Right atrium auricular region (tissue), 2 donors: ENCODE results near the gene SPRTN. TPM values are rescaled to one million over a fixed set of nuclear protein-coding genes. Genes with fewer than 3 reads are reported as not detected.

Experiments
- DNase-seq: peaks from one replicate; pipeline ENCODE4 v3.0.0-alpha.2; 2019; ENCODE audit warnings: low spot score
- H3K27ac ChIP-seq, 2 donors: fragments of 200-600 bp; sonication (generic); 1 replicate in 1 of 2; 2 replicates in 1 of 2; pipeline ENCODE4 v1.5.1; 2016 to 2019
- H3K27me3 ChIP-seq, 2 donors: fragments of 200-600 bp; sonication (generic); one replicate each; pipeline versions ENCODE4 v1.5.1 to v1.6.0; 2017 to 2019
- H3K36me3 ChIP-seq: fragments of 200-600 bp; sonication (generic); one replicate; pipeline ENCODE4 v1.5.1; 2016
- H3K4me1 ChIP-seq, 2 donors: fragments of 200-600 bp; sonication (generic); one replicate each; pipeline versions ENCODE4 v1.5.1 to v1.6.0; 2017 to 2019
- H3K4me3 ChIP-seq, 2 donors: fragments of 200-600 bp; sonication (generic); 1 replicate in 1 of 2; 2 replicates in 1 of 2; pipeline ENCODE4 v1.5.1; 2017 to 2019; ENCODE audit warnings: mild to moderate bottlenecking in 1 of 2, moderate library complexity in 1 of 2
- H3K9me3 ChIP-seq, 2 donors: fragments of 200-600 bp; sonication (generic); one replicate each; pipeline ENCODE4 v1.5.1; 2019
- total RNA-seq, 2 donors: library from RNA; depleted of rRNA; stranded (reverse); fragments of >200 nt; gene quantifications; one replicate each; pipeline ENCODE4 v1.1.0, GENCODE V29; 2016
- TF ChIP-seq, protein P1 (sequence below), 2 donors: fragments of 200-600 bp; sonication (generic); IDR thresholded peaks; one replicate each; pipeline ENCODE4 v1.5.1; 2019; ENCODE audit warnings: antibody characterized with exemption in 2 of 2

The SPRTN gene
- total RNA-seq, 2 donors from 2014 or later, result 8.9 to 9.1 TPM

DNA sequence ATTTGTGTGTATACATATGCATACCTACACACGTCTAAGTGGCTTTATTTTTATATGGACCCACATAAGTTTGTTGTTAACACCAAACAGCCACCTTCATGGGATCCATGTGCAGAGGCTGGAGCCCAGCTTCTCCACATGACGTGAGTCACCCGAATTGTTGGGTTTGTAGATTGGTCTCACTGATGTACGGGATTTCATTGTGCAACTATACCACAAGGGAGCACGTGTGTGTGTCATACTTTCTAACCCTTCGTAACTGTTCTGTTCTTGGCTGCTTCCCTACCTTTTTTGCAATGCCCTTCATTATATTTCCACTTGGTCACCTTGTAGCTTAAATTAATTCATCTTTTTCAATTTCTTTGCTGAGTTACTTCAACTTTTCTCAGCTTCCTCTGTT is 21.0 kb downstream of the SPRTN start:
- no peaks in the 10 kb centered on the region for H3K36me3 ChIP-seq
- H3K4me1 ChIP-seq, result peaks cover 0 to 5% of the 10 kb centered on the region in 2 donors
- peak overlapping the region in 1 of 2 donors; percentile 12 for H3K27ac ChIP-seq
- H3K4me3 ChIP-seq, result no peak overlapping the region
- TF ChIP-seq, protein P1, sequence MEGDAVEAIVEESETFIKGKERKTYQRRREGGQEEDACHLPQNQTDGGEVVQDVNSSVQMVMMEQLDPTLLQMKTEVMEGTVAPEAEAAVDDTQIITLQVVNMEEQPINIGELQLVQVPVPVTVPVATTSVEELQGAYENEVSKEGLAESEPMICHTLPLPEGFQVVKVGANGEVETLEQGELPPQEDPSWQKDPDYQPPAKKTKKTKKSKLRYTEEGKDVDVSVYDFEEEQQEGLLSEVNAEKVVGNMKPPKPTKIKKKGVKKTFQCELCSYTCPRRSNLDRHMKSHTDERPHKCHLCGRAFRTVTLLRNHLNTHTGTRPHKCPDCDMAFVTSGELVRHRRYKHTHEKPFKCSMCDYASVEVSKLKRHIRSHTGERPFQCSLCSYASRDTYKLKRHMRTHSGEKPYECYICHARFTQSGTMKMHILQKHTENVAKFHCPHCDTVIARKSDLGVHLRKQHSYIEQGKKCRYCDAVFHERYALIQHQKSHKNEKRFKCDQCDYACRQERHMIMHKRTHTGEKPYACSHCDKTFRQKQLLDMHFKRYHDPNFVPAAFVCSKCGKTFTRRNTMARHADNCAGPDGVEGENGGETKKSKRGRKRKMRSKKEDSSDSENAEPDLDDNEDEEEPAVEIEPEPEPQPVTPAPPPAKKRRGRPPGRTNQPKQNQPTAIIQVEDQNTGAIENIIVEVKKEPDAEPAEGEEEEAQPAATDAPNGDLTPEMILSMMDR (IDR thresholded peaks at IDR 0.05), result no peak
- no peaks in the 10 kb centered on the region for H3K27me3 ChIP-seq
- DNase-seq, result peak; percentile 80
- no peaks in the 10 kb centered on the region for H3K9me3 ChIP-seq

DNA sequence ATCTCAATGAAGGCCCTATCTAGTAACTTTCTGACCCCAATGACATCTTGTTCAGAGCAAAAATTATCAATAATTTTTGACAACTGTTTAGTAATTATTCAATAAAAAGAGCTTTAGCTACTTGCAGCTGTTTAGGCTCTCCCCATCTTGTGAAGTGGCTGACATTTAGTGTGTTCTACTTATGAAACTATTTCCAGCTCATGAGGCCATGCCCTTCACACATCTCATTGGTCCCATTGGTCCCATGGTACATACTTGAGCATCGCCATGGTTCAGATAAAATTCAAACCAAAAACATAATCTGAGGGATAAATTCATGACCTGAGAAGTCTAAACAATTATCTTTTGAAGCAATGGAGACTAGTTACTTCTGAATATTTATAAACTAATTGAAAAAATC is 24.2 kb downstream of the SPRTN start:
- TF ChIP-seq, protein P1 (IDR thresholded peaks at IDR 0.05), result no peak
- no peaks in the 10 kb centered on the region for H3K9me3 ChIP-seq
- no peak for DNase-seq
- H3K4me1 ChIP-seq, result peaks cover 0 to 5% of the 10 kb centered on the region in 2 donors
- no peak overlapping the region for H3K4me3 ChIP-seq
- H3K27me3 ChIP-seq, result no peaks in the 10 kb centered on the region
- peaks cover 11% of the 10 kb centered on the region for H3K36me3 ChIP-seq
- H3K27ac ChIP-seq, result no peak overlapping the region

DNA sequence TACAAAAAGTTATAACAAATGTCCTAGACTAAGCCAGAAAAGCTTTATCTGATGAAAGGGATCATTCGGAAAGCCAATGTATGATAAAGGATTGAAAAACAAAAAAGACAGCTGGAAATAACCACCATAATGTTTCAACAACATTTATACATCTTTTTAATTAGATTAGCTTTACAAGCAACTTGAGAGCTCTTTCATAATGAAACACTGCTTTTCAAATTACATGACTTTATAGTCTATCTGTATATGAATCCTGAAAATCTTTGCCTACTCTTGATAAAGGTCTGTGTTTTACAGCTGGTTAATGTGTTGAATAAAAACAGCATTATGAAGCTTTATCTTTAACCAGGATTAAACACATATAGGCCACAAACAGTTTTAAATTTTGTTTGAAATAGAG is 25.5 kb downstream of the SPRTN start:
- TF ChIP-seq, protein P1 (IDR thresholded peaks at IDR 0.05), result no peak
- no peak overlapping the region for H3K4me3 ChIP-seq
- H3K9me3 ChIP-seq, result no peaks in the 10 kb centered on the region
- peaks cover 11% of the 10 kb centered on the region for H3K36me3 ChIP-seq
- DNase-seq, result no peak
- no peaks in the 10 kb centered on the region for H3K4me1 ChIP-seq
- H3K27ac ChIP-seq, result no peak overlapping the region
- no peaks in the 10 kb centered on the region for H3K27me3 ChIP-seq

DNA sequence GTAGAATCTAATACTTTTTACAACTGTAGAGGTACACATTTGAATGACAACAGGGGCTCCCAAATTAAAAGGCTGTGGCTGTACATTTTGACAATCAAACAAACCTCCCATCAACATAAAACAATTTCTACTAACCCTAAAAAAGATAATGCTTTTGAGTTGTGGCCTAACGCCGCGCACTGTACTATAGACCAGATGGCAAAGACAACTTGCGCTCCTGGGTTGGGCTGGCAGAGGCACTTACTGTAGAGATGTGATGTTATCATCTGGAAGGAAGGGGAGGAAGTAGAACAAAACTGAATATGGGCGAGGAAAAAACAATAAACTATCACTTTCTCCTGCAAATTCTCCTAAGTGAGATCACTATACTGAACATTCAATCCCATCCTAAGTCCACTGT is 26.1 kb downstream of the SPRTN start:
- no peak for DNase-seq
- H3K36me3 ChIP-seq, result peaks cover 11% of the 10 kb centered on the region
- H3K27ac ChIP-seq, result no peak overlapping the region

DNA sequence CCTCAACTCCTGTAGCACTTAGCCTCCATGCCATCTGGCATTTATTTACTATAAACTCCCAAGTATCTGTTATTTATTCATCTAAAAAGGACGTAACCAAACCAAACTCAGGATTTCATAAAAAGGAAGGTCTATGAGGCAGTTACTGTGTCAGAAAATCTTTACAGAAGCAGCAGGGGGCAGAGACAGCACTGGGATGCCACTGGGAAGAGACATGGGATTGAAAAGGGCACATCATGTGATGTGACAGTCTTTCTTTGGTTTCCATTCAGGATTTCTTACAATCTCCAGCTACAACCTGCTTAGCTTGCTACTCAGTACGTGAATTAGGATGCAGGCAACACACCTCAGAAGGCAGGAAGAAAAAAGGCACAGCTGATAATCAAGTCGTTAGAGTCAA is 31.2 kb downstream of the SPRTN start:
- no peak for DNase-seq
- Histone ChIP-seq H3K9me3 (no peaks in the 10 kb centered on the region), H3K27me3 (no peaks in the 10 kb centered on the region), H3K27ac (no peak overlapping the region), H3K4me3 (no peak overlapping the region), H3K36me3 (peaks cover 19% of the 10 kb centered on the region), H3K4me1 (no peaks in the 10 kb centered on the region)
- TF ChIP-seq, protein P1 (IDR thresholded peaks at IDR 0.05), result no peak

More for the DNA sequence above, 26.1 kb downstream of the SPRTN start:
- H3K4me3 ChIP-seq, result no peak overlapping the region
- H3K9me3 ChIP-seq, result no peaks in the 10 kb centered on the region
- no peaks in the 10 kb centered on the region for H3K27me3 ChIP-seq
- H3K4me1 ChIP-seq, result no peaks in the 10 kb centered on the region
- TF ChIP-seq, protein P1 (IDR thresholded peaks at IDR 0.05), result no peak

DNA sequence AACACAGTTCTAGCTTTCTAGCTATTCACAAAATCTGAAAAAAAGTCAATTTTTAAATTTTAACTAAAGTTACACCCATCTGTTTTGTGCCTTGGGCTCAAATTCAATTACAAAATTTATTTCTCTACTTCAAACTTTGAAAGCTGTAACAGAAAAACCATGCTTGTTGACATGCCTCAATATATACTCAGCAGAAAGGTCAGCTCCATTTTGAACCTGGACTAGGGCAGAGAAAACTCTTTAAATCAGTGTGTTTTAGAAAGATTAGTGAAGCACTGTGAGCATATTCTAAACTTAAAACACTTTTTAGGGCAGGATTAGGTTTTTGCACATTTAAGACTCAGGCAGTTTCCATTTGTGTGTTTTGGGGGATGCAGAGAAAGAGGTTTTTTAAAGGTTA is 34.4 kb downstream of the SPRTN start:
- no peak for DNase-seq
- TF ChIP-seq, protein P1 (IDR thresholded peaks at IDR 0.05), result no peak
- H3K9me3 ChIP-seq, result no peaks in the 10 kb centered on the region
- no peak overlapping the region for H3K27ac ChIP-seq
- H3K36me3 ChIP-seq, result peaks cover 8% of the 10 kb centered on the region
- no peak overlapping the region for H3K4me3 ChIP-seq
- no peaks in the 10 kb centered on the region for H3K27me3 ChIP-seq
- peaks cover 0 to 11% of the 10 kb centered on the region in 2 donors for H3K4me1 ChIP-seq
